Gastrocnemius medialis (tissue), 4 donors: ENCODE results near the gene KCNG1.

ENCODE experiments used
- POLR2A ChIP-seq, 2 donors: fragments of 450-650 bp; IDR thresholded peaks; one replicate each; pipeline ENCODE4 v1.6.1; 2017; ENCODE audit warnings: antibody characterized with exemption in 2 of 2, mild to moderate bottlenecking in 2 of 2, moderate library complexity in 2 of 2
- TF ChIP-seq, protein P1 (sequence below), 5 experiments: fragments of 450-650 bp in 3 of 5; fragments of 200-600 bp in 2 of 5; sonication (generic) in 2 of 5; IDR thresholded peaks in 4 of 5; conservative IDR thresholded peaks in 1 of 5; 1 replicate in 4 of 5; 2 replicates in 1 of 5; pipeline ENCODE4 v1.5.1; 2016 to 2019; ENCODE audit warnings: antibody characterized with exemption in 5 of 5, mild to moderate bottlenecking in 3 of 5, moderate library complexity in 3 of 5

DNA sequence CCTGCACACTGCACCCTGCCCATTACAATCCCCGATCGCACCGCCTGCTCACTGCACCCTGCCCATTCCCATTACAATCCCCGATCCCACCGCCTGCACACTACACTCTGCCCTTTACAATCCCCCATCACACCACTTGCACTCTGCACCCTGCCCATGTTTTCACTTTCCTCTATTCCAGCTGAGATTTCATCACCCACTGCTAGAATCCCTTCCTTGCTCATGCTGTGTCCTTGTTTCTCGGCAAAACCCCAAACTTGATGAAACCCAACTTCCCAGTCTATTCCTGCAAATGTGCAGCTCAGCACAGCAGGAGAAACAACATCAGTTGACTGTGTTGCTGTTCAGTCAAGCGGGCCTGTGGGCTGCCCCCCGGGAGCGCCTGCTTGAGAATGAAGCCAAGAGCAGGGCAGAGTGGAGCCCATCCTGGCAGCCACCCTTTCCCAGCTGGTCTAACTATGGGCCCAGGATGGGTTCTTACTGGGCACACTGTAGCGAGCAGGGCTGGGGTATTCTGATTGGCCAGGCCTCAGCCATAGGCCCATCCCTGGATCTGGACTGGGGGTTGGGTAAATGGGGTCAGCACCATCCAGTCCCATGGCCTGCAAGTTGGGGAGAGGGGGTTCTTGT, 47.1 kb downstream of the KCNG1 start:
- TF ChIP-seq, protein P1, sequence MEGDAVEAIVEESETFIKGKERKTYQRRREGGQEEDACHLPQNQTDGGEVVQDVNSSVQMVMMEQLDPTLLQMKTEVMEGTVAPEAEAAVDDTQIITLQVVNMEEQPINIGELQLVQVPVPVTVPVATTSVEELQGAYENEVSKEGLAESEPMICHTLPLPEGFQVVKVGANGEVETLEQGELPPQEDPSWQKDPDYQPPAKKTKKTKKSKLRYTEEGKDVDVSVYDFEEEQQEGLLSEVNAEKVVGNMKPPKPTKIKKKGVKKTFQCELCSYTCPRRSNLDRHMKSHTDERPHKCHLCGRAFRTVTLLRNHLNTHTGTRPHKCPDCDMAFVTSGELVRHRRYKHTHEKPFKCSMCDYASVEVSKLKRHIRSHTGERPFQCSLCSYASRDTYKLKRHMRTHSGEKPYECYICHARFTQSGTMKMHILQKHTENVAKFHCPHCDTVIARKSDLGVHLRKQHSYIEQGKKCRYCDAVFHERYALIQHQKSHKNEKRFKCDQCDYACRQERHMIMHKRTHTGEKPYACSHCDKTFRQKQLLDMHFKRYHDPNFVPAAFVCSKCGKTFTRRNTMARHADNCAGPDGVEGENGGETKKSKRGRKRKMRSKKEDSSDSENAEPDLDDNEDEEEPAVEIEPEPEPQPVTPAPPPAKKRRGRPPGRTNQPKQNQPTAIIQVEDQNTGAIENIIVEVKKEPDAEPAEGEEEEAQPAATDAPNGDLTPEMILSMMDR (IDR thresholded peaks at IDR 0.05 in 4 of 5, conservative IDR thresholded peaks at IDR 0.05 in 1 of 5) = no peak
- no peak for TF ChIP-seq POLR2A (IDR thresholded peaks at IDR 0.05)
